GM12878 (cell line): ENCODE measurements around the gene DMD. TPM values are rescaled to one million over a fixed set of nuclear protein-coding genes. Genes with fewer than 3 reads are reported as not detected.

Source experiments
- ATAC-seq: fragments of 200-7000 bp; cut with Tn5 transposase; 3 replicates; pipeline ENCODE4 v1.9.1; 2020; ENCODE audit warnings: mild to moderate bottlenecking, moderate library complexity
- BruUV-seq: library from RNA; stranded (reverse); fragments of 400-500 nt; replicated peaks from 2 replicates; lab custom pipeline; 2021; lab: Mats Ljungman, UMichigan
- CTCF ChIA-PET: fragments of 300-600 bp; sonication (Branson Sonifier 250); formaldehyde crosslinking; extraction: SDS; loops from one replicate; lab custom pipeline; 2021; ENCODE audit warnings: inconsistent platforms; lab: Yijun Ruan, JAX
- POLR2A ChIA-PET: fragments of 350-600 bp; formaldehyde crosslinking; extraction: SDS; loops from one replicate; lab custom pipeline; 2021; ENCODE audit warnings: inconsistent platforms; lab: Charles Lee
- RAD21 ChIA-PET: fragments of 300-600 bp; sonication (Branson Sonifier 250); formaldehyde crosslinking; loops from one replicate; lab custom pipeline; 2023; ENCODE audit warnings: antibody characterized with exemption; ENCODE audit not compliant: unreplicated experiment; lab: Charles Lee
- SMC1A ChIA-PET: fragments of 300-600 bp; sonication (Branson Sonifier 250); formaldehyde crosslinking; loops from one replicate; lab custom pipeline; 2023; ENCODE audit not compliant: unreplicated experiment, uncharacterized antibody; lab: Charles Lee
- DNase-seq: peaks from one replicate; pipeline ENCODE4 v3.0.0-alpha.2; 2011; ENCODE audit warnings: low read depth, low spot score
- FAIRE-seq: peaks from 3 replicates; lab custom pipeline; 2011; peaks lifted over from hg19 to GRCh38; lab: Jason Lieb, UNC
- H2AFZ ChIP-seq: 2 replicates; pipeline ENCODE4 v1.6.0; 2011; ENCODE audit warnings: low read depth, low read length, control low read depth; ENCODE audit not compliant: control insufficient read depth
- H3K27ac ChIP-seq: 2 replicates; pipeline ENCODE4 v1.5.1; 2011; ENCODE audit warnings: control low read depth; ENCODE audit not compliant: control insufficient read depth, insufficient read depth
- H3K27me3 ChIP-seq, 2 experiments: replicated peaks in 1 of 2; 2 replicates each; pipeline versions ENCODE4 v1.6.0 to v1.6.1; 2011; ENCODE audit warnings: low read length in 1 of 2; ENCODE audit not compliant: control insufficient read depth in 2 of 2, insufficient read depth in 2 of 2
- H3K36me3 ChIP-seq, 2 experiments: 2 replicates each; pipeline ENCODE4 v1.5.1; 2011; ENCODE audit warnings: low read length in 1 of 2; ENCODE audit not compliant: control insufficient read depth in 2 of 2, insufficient read depth in 2 of 2
- H3K4me1 ChIP-seq: 2 replicates; pipeline ENCODE4 v1.6.1; 2011; ENCODE audit warnings: mild to moderate bottlenecking, low read length, moderate library complexity, mixed read lengths; ENCODE audit not compliant: control insufficient read depth, insufficient read depth
- H3K4me2 ChIP-seq: 2 replicates; pipeline ENCODE4 v1.6.0; 2011; ENCODE audit warnings: control low read depth; ENCODE audit not compliant: control insufficient read depth, insufficient read depth
- H3K4me3 ChIP-seq: fragments of 200-600 bp; sonication (generic); 2 replicates; pipeline ENCODE4 v1.5.1; 2016
- H3K79me2 ChIP-seq: 2 replicates; pipeline ENCODE4 v1.6.0; 2011; ENCODE audit warnings: low read length; ENCODE audit not compliant: control insufficient read depth, insufficient read depth
- H3K9ac ChIP-seq: 2 replicates; pipeline ENCODE4 v1.8.0; 2011; ENCODE audit warnings: low read length, control low read depth, mixed read lengths; ENCODE audit not compliant: control insufficient read depth, insufficient read depth
- H3K9me3 ChIP-seq: replicated peaks from 3 replicates; pipeline ENCODE4 v1.5.1; 2011; ENCODE audit warnings: mild to moderate bottlenecking, low read length; ENCODE audit not compliant: control insufficient read depth, insufficient read depth
- H4K20me1 ChIP-seq: 2 replicates; pipeline ENCODE4 v1.6.0; 2011; ENCODE audit not compliant: control insufficient read depth, insufficient read depth
- ATF2 ChIP-seq: IDR thresholded peaks from 2 replicates; pipeline ENCODE4 v1.6.1; 2012; ENCODE audit warnings: low read length, inconsistent platforms
- BHLHE40 ChIP-seq, 2 experiments: fragments of 450-650 bp in 1 of 2; IDR thresholded peaks; 2 replicates each; pipeline ENCODE4 v1.6.1; 2011 to 2017; ENCODE audit warnings: low read depth in 2 of 2, borderline replicate concordance in 1 of 2, improper control_type of control experiment in 1 of 2, low read length in 1 of 2, mild to moderate bottlenecking in 1 of 2
- GABPA ChIP-seq: IDR thresholded peaks from 2 replicates; pipeline ENCODE4 v1.6.1; 2014; ENCODE audit warnings: antibody characterized with exemption, low read depth, mild to moderate bottlenecking, inconsistent platforms
- MLLT1 ChIP-seq: fragments of 450-650 bp; IDR thresholded peaks from 2 replicates; pipeline ENCODE4 v1.6.1; 2016; ENCODE audit warnings: mild to moderate bottlenecking
- POLR2A ChIP-seq: IDR thresholded peaks from 2 replicates; pipeline ENCODE4 v1.6.1; 2011; ENCODE audit warnings: low read depth, mild to moderate bottlenecking, low read length
- ZBTB11 ChIP-seq: fragments of 450-650 bp; formaldehyde crosslinking; IDR thresholded peaks from 2 replicates; pipeline ENCODE4 v1.5.0; 2022; ENCODE audit warnings: mild to moderate bottlenecking, missing genetic modification characterization
- WGBS: methylation state at CpG from one replicate; pipeline ENCODE4 v1.1.6; 2016; ENCODE audit warnings: low lambda C conversion rate; ENCODE audit not compliant: insufficient replicate concordance, insufficient coverage; ENCODE audit errors: missing lambda C conversion rate; 5-methylcytosine and 5-hydroxymethylcytosine counted together
- in situ Hi-C: fragments of 300-500 bp; cut with MboI; formaldehyde crosslinking; loops from 9 replicates; pipeline ENCODE4 v1.14.3; 2018; ENCODE audit warnings: mixed read lengths
- intact Hi-C: fragments of 100-400 bp; cut with micrococcal nuclease; formaldehyde crosslinking; loops from one replicate; pipeline ENCODE4 v1.14.2; 2022; ENCODE audit not compliant: unreplicated experiment
- polyA plus RNA-seq, 11 experiments: library from polyadenylated mRNA; depleted of rRNA in 4 of 11; unstranded in 6 of 11; stranded (reverse) in 5 of 11; fragments of >200 nt; fragmentation: Nextera tagmentation in 4 of 11; fragmentation: Illumina TruSeq in 1 of 11; extraction: Ambion mirVana in 4 of 11; extraction: Trizol in 1 of 11; gene quantifications; 1 replicate in 1 of 11; 2 replicates in 10 of 11; pipeline versions ENCODE4 v1.2.1 to v1.2.3, GENCODE V29; 2011 to 2016; ENCODE audit warnings: inconsistent platforms in 2 of 11, missing spikeins in 2 of 11, low read depth in 1 of 11
- total RNA-seq, 4 experiments: library from RNA; depleted of rRNA in 3 of 4; stranded (reverse); fragments of >200 nt in 3 of 4; fragmentation: Illumina TruSeq in 1 of 4; extraction: Trizol in 1 of 4; gene quantifications; 2 replicates each; pipeline versions ENCODE4 v1.2.1 to v1.2.3, GENCODE V29; 2013 to 2021
- TF ChIP-seq, protein P1 (sequence below): fragments of 450-650 bp; IDR thresholded peaks from 2 replicates; pipeline ENCODE4 v1.6.1; 2017; ENCODE audit warnings: low read depth, mild to moderate bottlenecking, moderate library complexity

The DMD gene
- total and polyA plus RNA-seq, 10 of the 15 experiments (the other 5 are each of a cell fraction or from before 2014, with no cell fraction given), result 1.4 to 24.3 (median 4.3) TPM

GRCh38 chrX:31604629-31605221 lies 1606.6 kb downstream of the DMD start (continued):
- TF ChIP-seq, protein P1, sequence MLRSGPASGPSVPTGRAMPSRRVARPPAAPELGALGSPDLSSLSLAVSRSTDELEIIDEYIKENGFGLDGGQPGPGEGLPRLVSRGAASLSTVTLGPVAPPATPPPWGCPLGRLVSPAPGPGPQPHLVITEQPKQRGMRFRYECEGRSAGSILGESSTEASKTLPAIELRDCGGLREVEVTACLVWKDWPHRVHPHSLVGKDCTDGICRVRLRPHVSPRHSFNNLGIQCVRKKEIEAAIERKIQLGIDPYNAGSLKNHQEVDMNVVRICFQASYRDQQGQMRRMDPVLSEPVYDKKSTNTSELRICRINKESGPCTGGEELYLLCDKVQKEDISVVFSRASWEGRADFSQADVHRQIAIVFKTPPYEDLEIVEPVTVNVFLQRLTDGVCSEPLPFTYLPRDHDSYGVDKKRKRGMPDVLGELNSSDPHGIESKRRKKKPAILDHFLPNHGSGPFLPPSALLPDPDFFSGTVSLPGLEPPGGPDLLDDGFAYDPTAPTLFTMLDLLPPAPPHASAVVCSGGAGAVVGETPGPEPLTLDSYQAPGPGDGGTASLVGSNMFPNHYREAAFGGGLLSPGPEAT, result peak; percentile 90
- TF ChIP-seq ATF2, result peak; percentile 60
- TF ChIP-seq MLLT1, result peak; percentile 80

DNA sequence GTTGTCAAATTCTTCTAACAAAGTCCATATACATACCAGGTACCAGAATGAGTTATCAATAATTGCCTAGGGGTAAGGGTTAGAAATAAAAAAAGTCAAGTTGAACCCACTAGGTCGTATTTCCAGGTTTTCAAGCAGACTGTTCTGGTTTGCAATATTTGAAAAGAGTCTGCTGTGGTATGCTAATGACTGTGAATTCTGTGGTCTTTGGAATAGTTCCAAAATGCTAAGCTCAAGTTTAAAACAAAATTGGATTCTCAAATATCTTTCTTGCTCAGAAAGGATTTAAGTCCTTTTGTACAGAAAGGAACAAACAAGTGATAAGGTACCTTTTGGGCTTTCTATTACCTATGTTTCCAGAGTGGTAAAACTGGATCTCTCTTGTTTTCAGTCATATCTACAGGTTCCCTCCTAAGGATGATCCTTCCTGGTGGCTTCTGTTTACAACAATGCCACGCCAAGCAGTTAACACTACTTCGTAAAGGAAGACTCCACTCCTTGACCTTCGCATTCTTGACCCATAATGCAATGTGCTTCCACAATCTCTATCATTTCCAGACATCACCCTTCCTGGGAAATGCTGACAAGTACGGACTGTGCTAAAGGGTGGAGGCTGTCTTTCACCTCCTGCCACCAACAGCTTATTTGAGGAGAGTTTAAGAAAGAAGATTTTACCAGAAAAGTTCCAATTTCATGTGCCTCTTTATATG lies 1607.8 kb downstream of the DMD start:
- Histone ChIP-seq H3K36me3 (no peaks in the 10 kb centered on the region), H3K4me2 (no peak overlapping the region), H3K27ac (no peak overlapping the region), H3K9ac (no peak overlapping the region), H3K79me2 (no peaks in the 10 kb centered on the region), H3K4me3 (no peak overlapping the region), H3K9me3 (no peaks in the 10 kb centered on the region), H4K20me1 (no peaks in the 10 kb centered on the region), H3K27me3 (no peaks in the 10 kb centered on the region), H3K4me1 (no peaks in the 10 kb centered on the region), H2AFZ (no peak overlapping the region)
- POLR2A ChIA-PET, result no interaction called here
- no TSS peak for BruUV-seq
- FAIRE-seq (no peak), DNase-seq (no peak), ATAC-seq (no peak)
- intact Hi-C loops, result no loop called here
- CTCF ChIA-PET, result interaction anchor here (1.3 kb wide), 1 partner anchor 53 kb away, joined by 4 read pairs; no protein-coding TSS in a partner anchor
- SMC1A ChIA-PET, result interaction anchor here (0.7 to 1.0 kb wide), 5 partner anchors 10 to 522 kb away, joined by 3 to 5 read pairs (median 3); no protein-coding TSS in a partner anchor
- in situ Hi-C loops, result no loop called here
- RAD21 ChIA-PET, result interaction anchor here (0.8 kb wide), 1 partner anchor 10 kb away, joined by 3 read pairs; no protein-coding TSS in a partner anchor
- 22% methylated on average over 5 of the region's 5 CpGs for WGBS
- TF ChIP-seq ZBTB11 (CRISPR knock-in tag), result no peak
- no peak for TF ChIP-seq BHLHE40 (IDR thresholded peaks at IDR 0.05; ENCODE audit: borderline replicate concordance in 1 of 2, low read depth in 2 of 2, low read length in 1 of 2)
- no peak for TF ChIP-seq POLR2A
- no peak for TF ChIP-seq GABPA
